Measurements from ENCODE around the gene AGBL1.

AGBL1 gene

DNA sequence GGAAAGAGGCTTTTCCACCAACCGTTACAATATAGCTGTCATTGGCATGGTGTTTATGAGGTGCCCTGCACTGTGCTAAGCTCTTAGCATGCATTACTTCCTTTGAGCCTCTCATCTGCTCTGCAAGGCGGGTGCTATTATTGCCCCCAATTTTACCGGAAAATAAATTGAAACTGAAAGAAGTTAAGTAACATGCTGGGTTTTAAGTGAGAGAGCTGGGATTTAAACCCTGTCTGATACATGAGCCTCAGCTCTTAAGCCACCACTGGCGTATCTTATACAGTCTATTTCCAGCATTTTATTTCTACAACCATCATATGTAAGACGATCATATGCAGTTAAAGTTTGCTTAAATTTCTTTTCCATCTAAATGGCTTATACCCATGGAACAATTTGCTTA lies 81.6 kb downstream of the AGBL1 start:
- Histone ChIP-seq H3K4me1 (ENCODE audit: insufficient read depth, poor library complexity, severe bottlenecking) (no peaks in the 10 kb centered on the region), H3K27me3 (ENCODE audit: insufficient read depth, poor library complexity, severe bottlenecking) (peaks cover 4% of the 10 kb centered on the region), H3K36me3 (ENCODE audit: low read depth) (no peaks in the 10 kb centered on the region), H3K4me3 (ENCODE audit: severe bottlenecking) (no peak overlapping the region), H3K9me3 (ENCODE audit: severe bottlenecking) (no peaks in the 10 kb centered on the region), H3K27ac (ENCODE audit: poor library complexity, severe bottlenecking) (no peak overlapping the region)
- DNase-seq (ENCODE audit: low spot score) (no peak), ATAC-seq (ENCODE audit: low read depth) (no peak)
- TF ChIP-seq, protein P1, sequence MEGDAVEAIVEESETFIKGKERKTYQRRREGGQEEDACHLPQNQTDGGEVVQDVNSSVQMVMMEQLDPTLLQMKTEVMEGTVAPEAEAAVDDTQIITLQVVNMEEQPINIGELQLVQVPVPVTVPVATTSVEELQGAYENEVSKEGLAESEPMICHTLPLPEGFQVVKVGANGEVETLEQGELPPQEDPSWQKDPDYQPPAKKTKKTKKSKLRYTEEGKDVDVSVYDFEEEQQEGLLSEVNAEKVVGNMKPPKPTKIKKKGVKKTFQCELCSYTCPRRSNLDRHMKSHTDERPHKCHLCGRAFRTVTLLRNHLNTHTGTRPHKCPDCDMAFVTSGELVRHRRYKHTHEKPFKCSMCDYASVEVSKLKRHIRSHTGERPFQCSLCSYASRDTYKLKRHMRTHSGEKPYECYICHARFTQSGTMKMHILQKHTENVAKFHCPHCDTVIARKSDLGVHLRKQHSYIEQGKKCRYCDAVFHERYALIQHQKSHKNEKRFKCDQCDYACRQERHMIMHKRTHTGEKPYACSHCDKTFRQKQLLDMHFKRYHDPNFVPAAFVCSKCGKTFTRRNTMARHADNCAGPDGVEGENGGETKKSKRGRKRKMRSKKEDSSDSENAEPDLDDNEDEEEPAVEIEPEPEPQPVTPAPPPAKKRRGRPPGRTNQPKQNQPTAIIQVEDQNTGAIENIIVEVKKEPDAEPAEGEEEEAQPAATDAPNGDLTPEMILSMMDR (IDR thresholded peaks at IDR 0.05; ENCODE audit: poor library complexity, severe bottlenecking) = no peak

DNA sequence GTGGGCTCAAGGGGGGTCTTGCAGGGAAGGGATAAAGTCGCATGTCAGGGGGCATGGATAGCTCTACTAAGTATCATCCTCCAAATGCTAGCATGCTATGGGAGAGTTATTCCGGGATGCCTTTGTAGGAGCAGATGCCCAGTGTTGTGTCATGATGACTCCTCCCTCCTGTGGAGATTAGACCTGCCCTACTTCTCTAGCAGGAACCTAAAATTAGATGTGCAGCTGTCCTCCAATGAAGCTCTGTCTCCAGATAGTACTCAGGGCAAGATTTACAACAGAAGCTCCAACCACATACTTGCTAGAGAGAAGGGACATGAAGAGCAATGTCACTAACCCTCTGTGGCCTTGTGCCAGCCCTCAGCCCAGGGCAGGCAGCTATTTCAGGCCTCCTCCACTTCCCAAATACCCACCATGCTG lies 82.5 kb downstream of the AGBL1 start:
- TF ChIP-seq, protein P1 (IDR thresholded peaks at IDR 0.05; ENCODE audit: poor library complexity, severe bottlenecking) = no peak
- DNase-seq (ENCODE audit: low spot score) = no peak
- Histone ChIP-seq H3K36me3 (ENCODE audit: low read depth) (no peaks in the 10 kb centered on the region), H3K27ac (ENCODE audit: poor library complexity, severe bottlenecking) (no peak overlapping the region), H3K4me3 (ENCODE audit: severe bottlenecking) (no peak overlapping the region), H3K27me3 (ENCODE audit: insufficient read depth, poor library complexity, severe bottlenecking) (peaks cover 4% of the 10 kb centered on the region), H3K9me3 (ENCODE audit: severe bottlenecking) (no peaks in the 10 kb centered on the region), H3K4me1 (ENCODE audit: insufficient read depth, poor library complexity, severe bottlenecking) (no peaks in the 10 kb centered on the region)
- no peak for ATAC-seq (ENCODE audit: low read depth)

DNA sequence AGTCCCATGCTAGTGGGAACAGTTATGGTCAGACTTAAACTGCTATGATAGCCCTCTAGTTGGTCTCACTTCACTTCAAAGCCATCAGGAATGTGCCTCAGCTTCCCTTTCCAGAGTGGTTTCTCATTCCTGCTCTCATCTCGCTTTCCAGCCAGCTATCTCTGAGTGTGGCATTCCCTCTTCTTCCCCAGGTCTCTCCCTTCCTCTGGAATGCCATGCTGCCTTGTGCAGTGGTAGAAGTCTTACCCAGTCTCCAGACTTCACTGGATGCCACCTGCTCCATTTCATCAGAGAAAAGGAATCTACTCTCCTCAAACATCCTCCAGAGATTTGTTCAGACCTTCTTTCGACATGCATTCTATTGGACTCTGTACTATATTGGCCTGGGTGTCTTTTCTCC lies 83.0 kb downstream of the AGBL1 start:
- H3K4me1 ChIP-seq (ENCODE audit: insufficient read depth, poor library complexity, severe bottlenecking) = no peaks in the 10 kb centered on the region
- no peak for ATAC-seq (ENCODE audit: low read depth)
- no peak overlapping the region for H3K27ac ChIP-seq (ENCODE audit: poor library complexity, severe bottlenecking)
- no peaks in the 10 kb centered on the region for H3K9me3 ChIP-seq (ENCODE audit: severe bottlenecking)
- no peak for DNase-seq (ENCODE audit: low spot score)
- TF ChIP-seq, protein P1 (IDR thresholded peaks at IDR 0.05; ENCODE audit: poor library complexity, severe bottlenecking) = no peak
- H3K4me3 ChIP-seq (ENCODE audit: severe bottlenecking) = no peak overlapping the region
- peaks cover 4% of the 10 kb centered on the region for H3K27me3 ChIP-seq (ENCODE audit: insufficient read depth, poor library complexity, severe bottlenecking)
- no peaks in the 10 kb centered on the region for H3K36me3 ChIP-seq (ENCODE audit: low read depth)

GRCh38 chr15:86163816-86164215 lies 84.1 kb downstream of the AGBL1 start:
- H3K27ac ChIP-seq (ENCODE audit: poor library complexity, severe bottlenecking) = no peak overlapping the region
- TF ChIP-seq, protein P1 (IDR thresholded peaks at IDR 0.05; ENCODE audit: poor library complexity, severe bottlenecking) = no peak
- no peaks in the 10 kb centered on the region for H3K36me3 ChIP-seq (ENCODE audit: low read depth)
- H3K27me3 ChIP-seq (ENCODE audit: insufficient read depth, poor library complexity, severe bottlenecking) = no peaks in the 10 kb centered on the region
- H3K9me3 ChIP-seq (ENCODE audit: severe bottlenecking) = no peaks in the 10 kb centered on the region
- no peak overlapping the region for H3K4me3 ChIP-seq (ENCODE audit: severe bottlenecking)
- H3K4me1 ChIP-seq (ENCODE audit: insufficient read depth, poor library complexity, severe bottlenecking) = no peaks in the 10 kb centered on the region
- DNase-seq (ENCODE audit: low spot score) (no peak), ATAC-seq (ENCODE audit: low read depth) (peak; percentile 19; the same call in 1 of the 3 replicates)

DNA sequence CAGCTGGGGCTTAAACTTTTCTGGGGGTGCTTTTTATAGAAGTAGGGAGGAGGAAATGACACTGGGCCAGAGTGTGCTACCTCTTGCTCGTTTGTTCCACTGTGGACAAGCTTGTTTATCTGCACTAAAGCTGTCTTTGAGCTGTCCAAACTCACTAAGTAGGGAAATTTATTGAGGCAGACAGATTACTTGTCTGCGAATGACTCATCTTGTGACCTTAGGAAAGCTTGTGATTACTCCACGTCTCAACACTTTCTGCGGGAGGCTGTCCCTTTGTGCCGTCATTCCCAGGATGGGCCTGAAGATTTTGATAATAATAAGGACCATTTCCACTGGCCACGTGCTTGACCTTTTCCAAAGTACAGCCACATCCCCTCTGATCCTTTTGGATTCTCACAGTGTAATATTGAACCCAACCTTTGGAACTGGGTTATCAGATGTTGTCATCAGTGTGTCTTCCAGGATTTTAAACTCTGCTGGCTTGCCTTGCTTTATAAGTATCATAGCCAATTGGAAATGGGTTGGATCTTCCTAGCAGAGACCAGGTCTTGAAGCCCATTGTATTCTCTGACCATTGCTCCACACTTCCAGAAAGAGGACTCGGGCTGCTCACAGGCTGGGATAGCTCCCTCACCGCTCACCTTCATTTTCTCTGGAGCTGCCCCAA lies 84.7 kb downstream of the AGBL1 start:
- H3K4me1 ChIP-seq (ENCODE audit: insufficient read depth, poor library complexity, severe bottlenecking) = no peaks in the 10 kb centered on the region
- H3K9me3 ChIP-seq (ENCODE audit: severe bottlenecking) = no peaks in the 10 kb centered on the region
- no peak for DNase-seq (ENCODE audit: low spot score)
- TF ChIP-seq, protein P1 (IDR thresholded peaks at IDR 0.05; ENCODE audit: poor library complexity, severe bottlenecking) = no peak
- ATAC-seq (ENCODE audit: low read depth) = peak; percentile 63
- H3K4me3 ChIP-seq (ENCODE audit: severe bottlenecking) = no peak overlapping the region
- H3K27ac ChIP-seq (ENCODE audit: poor library complexity, severe bottlenecking) = no peak overlapping the region
- H3K36me3 ChIP-seq (ENCODE audit: low read depth) = no peaks in the 10 kb centered on the region
- no peaks in the 10 kb centered on the region for H3K27me3 ChIP-seq (ENCODE audit: insufficient read depth, poor library complexity, severe bottlenecking)
